GM21737 (cell line): Measurements from ENCODE around the gene MCUB.
"Not testable (repeated sequence)": the region's sequence is repeated elsewhere in the genome, so short reads cannot be mapped to it uniquely, and the experiment has no call there.

ENCODE experiments used
- ATAC-seq: cut with Tn5 transposase; IDR thresholded peaks from one replicate; pipeline ENCODE4 v1.9.1; 2021; ENCODE audit warnings: mild to moderate bottlenecking, moderate library complexity; ENCODE audit not compliant: unreplicated experiment

MCUB gene, protein sequence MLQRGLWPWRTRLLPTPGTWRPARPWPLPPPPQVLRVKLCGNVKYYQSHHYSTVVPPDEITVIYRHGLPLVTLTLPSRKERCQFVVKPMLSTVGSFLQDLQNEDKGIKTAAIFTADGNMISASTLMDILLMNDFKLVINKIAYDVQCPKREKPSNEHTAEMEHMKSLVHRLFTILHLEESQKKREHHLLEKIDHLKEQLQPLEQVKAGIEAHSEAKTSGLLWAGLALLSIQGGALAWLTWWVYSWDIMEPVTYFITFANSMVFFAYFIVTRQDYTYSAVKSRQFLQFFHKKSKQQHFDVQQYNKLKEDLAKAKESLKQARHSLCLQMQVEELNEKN

DNA sequence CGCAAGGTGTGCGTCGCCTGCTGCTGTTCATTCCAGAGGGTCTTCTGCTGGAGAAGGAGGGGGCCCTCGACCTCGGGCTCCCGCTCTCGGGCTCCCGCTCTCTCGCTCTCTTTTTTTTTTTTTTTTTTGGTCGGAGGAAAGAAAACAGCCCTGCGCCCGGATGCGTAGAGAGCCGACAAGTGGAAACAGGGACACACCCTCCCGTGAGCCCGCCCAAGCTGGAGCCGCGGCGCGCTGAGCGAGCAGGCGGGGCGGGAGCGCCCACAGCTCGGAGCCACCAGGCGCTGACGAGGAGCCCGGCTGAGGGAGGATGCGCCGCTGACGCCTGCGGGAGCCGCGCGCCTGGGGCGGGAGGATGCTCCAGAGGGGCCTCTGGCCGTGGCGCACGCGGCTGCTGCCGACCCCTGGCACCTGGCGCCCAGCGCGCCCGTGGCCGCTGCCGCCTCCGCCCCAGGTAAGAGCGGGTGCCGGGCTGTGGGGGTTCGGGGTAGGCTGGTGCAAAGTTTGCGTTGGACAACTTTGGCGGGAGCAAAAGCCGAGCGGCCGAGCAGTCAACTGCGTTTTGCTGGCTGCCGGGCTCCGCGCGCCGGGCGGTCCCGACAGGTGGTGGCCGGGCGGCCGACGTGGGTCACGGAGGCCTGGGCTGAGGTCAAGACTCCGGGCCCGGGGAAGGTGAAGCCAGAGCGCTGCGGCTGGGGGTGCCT is at the start of gene MCUB:
Gene MCUB (plus strand): TSS at position 264 of the 704 bp plus-strand sequence. CDS start 92 bp downstream, at position 356.
- peak; percentile 90 for ATAC-seq

DNA sequence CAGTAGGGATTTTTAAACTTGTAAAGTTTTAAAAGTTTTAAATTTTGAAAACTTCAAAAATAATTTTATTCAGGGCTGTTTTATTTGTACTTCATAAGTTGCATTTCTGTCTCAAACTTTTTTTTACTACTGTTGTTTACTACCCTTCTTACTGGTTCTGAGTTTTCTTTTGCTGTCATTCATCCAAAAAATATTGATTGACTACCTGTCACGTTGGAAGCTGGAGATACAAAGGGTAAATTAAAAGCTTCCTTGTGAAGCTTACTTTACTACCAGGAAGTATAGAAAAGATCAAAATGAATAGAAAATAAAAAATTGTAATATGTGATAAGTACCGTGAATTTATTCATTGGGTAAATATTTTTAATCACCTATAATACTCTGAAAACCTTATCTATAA is 49.4 kb upstream of the MCUB start:
- no peak for ATAC-seq

DNA sequence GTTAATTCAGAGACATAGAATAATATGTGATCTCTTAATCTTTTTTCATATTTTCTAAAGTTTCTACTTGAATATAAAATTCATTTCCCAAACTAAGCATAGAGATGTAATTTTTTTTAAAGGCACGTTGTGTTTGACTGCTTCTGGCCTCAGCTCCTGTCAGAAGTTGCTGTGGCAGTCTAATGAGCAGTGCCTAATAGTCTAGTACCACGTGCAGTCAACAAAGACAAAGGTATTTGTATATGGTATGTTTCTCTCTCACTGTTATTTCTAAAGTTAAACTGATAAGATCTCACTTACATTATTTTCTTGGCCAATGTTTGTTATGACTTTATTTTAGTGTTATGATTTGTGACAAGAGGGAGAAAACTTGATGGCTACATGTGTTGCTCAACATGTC is 48.6 kb upstream of the MCUB start:
- ATAC-seq = no peak

DNA sequence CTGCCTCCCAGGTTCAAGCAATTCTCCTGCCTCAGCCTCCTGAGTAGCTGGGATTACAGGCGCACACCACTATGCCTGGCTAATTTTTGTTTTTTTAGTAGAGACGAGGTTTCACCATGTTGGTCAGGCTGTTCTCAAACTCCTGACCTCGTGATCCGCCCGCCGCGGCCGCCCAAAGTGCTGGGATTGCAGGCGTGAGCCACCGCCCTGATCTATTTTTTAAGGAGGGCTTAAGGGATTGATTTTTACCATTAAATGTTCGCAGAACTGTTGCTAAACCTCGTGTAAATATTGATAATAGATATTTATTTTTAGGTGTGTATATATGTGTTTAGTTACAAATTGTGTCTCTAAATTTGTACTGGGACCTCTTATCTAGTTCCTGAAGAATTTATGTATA is 46.7 kb upstream of the MCUB start:
- ATAC-seq = not testable (repeated sequence)

DNA sequence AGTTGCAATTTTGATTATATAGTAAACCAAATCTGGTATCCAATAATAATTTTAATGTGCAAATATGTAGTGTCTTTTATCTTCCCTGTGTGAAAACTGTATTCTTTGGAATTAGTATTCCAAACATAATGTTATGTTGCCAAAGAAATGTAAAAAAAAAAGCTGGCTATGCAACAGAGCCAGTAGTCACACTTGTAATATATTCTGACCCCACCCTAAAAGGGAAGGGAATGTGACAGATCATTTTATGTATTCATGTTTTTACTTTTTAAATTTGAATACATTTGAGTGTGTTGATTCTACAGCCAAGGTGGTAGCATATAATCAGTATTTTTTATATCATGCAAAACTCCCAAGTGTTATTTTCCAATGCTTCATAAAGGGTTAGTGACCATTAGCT is 27.9 kb upstream of the MCUB start:
- ATAC-seq = no peak

DNA sequence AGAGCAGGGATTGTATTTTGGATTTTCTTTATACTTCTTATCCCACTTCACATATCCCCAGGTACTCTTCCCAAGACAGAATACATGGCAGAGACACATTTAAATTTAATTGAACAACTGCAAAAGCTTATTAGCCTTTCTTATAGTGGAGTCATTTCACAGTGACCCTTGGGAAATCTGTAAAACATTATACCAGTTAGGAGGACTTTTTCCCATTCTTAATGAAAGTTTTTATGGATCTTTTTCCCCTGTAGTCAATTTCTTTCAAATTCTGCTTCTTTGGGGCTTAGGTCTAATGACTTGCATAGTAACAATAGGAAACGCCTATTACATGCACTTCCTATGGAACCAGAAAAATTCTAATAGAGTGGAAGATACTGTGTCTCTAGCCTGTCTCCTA is 14.6 kb upstream of the MCUB start:
- no peak for ATAC-seq

DNA sequence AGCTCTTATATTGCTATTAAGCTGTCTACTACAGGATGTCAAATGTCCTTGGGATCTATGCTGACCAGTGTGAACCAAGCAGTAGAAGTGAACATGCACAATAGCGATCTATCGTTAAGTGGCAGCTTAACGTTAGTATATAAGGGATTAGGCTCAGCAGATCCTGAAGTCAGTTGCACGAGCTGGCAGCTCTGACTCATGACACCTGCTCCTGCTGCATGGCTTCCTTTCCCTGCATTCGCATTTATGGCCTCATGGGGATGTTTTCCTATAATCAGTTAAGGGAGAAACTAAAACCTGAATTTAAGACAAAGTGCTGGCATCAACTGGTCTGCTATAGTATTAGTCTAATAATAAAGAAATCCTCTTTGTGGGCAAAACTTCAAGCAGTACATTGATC is 12.7 kb upstream of the MCUB start:
- ATAC-seq = no peak

DNA sequence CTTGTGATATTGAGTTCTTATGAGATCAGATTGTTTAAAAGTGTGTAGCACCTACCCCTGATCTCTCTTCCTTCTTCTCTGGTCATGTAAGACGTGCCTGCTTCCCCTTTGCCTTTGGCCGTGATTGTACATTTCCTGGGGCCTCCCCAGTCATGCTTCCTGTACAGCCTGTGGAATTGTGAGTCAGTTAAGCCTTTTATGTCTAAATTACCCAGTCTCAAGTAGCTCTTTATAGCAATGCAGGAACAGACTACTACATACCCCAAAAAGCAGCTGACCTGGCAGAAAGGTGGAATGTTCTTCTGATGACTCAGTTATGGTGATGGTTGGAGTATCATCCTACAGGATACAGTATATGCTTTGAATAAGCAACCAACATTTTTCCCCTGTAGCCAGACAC is 11.4 kb upstream of the MCUB start:
- ATAC-seq = no peak

DNA sequence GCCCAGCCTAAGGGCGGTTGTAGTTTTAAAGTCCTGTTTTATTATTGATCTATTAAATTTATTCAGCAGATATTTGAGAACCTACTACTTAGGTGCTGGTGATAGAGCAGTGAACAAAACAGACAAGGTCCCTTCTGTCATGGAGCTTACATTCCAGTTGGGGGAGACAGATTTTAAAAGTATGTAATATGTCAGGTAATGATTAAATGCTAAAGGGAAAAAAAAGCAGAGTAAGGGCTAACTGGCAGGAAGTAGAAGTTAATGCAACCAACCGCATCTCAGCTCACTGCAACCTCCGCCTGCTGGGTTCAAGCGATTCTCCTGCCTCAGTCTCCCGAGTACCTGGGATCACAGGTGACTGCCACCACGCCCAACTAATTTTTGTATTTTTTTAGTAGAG is 7.8 kb upstream of the MCUB start:
- no peak for ATAC-seq

DNA sequence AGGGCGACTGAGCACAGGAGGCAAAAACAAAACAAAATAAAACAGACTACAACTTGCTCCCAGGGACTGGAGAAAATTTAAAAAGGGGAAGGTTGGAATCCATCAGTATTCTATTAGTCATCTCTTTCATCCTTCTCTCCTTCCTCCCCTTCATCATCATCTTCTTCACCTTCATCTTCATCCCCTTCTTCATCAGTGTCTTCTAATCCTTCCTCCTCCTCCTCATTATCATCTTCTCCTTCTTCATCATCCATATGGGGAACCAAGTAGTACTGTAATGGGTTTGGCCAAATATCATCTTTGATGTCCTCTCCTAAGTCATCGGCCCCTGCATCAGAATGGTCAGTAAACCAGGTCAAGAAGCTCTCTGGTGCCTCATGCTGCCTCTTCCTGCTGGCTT is 6.9 kb upstream of the MCUB start:
- no peak for ATAC-seq

DNA sequence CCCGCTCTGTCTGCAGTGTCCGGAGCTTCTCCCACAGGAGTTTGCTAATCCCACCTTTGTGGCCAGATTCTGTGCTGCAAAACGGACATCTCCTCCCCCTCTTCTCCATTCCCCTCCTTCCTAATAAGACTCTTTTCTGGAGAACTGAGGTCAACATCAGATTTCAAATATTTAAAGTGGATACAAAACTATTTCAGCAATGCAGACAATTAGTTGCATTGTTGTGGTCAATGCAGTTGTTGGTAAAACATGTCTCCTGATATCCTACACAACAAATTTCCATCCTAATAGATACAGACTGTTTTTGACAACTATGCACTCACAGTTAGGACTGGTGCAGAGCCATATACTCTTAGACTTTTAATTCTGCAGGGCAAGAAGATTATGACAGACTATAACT is 5.1 kb upstream of the MCUB start:
- ATAC-seq = no peak

DNA sequence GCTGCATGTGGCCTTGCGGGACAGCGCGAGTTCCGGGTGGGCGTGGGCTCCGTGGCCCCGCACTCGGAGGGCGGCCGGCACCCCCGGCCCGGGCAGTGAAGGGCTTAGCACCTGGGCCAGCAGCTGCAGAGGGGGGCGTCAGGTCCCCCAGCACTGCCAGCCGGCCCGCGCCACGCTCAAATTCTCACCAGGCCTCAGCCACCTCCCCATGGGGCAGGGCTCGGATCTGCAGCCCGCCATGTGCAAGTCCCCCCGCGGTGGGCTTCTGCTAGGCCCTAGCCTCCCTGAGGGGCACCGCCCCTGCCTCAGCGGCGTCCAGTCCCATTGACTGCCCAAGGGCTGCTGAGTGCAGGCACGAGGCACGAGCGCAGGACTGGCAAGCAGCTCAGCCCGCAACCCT is 2.6 kb upstream of the MCUB start:
- no peak for ATAC-seq

DNA sequence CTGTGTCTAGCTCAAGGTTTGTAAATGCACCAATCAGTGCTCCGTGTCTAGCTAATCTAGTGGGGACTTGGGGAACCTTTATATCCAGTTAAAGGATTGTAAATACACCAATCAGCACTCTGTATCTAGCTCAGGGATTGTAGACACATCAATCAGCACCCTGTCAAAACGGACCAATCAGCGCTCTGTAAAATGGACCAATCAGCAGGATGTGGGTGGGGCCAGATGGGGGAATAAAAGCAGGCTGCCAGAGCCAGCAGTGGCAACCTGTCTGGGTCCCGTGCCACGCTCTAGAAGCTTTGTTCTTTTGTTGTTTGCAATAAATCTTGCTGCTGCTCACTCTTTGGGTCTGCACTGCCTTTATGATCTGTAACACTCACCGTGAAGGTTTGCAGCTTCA is 2.0 kb upstream of the MCUB start:
- ATAC-seq = not testable (repeated sequence)

DNA sequence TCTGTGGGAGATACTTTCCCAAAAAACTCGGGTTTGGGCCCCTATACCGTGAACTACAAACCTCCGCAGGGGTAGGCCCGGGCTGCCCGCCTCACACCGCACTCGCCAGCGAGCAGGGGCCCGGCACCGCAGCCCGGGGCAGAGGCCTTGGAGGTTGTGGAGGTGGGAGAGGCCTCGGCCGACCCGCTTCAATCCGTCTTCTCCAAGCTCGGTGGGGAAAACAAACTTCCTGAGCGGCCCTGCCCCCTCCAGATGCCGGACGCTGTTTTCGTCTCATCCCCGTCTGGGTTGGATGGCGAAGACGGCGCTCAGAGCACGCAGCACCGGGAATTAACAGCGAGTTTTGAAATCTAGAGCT is 442 bp upstream of the MCUB start:
- peak; percentile 25 for ATAC-seq

DNA sequence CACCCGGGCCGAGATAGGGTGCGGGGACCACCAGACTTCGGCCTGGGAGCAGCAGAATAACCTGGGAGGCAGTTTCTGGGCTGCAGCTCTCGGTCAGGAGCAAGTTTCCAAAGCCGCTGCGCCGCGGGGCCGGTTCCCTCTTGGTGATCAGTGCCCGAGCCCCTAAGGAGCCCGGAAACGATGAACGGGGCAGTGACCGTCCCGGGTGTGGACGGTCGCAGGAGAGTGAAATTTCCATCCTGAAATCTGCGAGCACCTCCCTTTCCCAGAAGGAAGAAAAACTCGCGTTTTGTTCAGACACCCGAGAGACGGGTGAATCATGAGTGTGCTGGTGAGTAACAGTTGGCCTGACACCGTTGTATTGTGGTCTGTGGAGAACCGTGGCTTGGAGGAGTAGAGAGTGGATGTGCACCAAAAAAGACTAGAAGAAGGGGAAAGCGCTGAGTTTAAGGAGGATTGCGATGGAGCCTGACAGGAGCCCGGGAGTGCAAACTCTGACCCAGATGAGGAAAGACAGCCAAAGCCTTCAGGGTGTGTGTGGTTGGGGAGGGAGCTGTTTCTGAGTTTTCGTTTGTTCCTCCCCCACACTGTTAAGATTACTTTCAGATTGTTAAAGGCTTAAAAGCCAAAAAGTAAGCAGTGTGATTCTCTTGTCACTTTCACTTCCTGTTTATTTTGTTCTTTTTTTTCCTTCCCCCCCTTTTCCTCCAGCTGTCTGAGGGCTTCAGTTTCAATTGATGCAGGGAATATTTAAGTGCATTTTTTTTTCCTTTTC is 828 bp downstream of the MCUB start:
- ATAC-seq = peak; percentile 58

DNA sequence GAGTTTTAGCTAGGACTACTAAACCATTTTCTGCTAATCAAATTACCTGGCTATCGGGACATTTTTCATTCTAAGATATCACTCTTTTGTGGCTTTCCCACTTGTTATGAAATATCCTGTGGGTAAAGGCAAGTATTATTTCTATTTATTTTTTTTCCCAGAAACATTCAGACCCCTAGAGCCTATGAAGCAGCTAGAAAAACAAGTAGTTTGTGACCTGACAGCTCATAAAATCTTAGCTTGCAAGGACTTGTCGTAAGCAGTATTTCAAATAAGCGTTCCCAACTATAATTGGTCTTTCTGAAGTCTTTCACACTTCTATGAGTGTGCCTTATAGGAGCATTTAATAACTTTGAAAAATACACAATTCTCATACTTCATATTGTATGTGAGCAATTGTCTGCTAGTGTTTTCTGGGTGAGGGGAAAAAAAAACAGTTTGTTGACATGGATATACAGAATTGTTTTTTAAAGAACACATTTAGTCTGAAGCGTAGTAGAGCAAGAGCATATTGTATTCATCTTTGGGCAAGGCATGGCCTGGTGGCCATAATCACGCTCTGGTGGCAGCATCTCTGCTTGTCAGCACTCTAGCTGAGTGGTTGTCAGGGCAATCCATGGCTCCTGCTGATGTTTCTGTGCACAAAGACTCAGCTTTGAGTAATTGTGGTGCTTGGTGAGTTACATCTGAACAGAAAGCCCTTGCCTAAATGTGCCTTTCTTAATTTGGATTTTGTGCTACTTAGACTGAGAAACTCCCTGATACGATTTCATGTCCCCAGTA is 2.6 kb downstream of the MCUB start:
- no peak for ATAC-seq

DNA sequence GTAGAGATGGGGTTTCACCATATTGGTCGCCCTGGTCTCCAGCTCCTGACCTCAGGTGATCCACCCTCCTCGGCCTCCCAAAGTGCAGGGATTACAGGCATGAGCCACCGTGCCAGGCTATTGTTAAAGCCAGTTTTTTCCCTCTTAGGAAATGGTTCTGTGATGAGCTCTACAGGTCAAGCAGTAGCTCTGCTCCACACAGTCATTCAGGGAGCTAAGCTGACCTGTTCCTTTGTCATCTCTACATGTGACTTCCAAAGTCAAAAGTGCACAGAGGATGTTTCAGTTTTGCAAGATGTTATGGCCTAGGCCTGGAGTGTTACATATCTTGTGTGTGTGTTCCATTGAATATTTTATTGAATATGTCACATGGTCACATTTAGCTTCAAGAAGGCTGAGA is 11.4 kb downstream of the MCUB start:
- ATAC-seq = no peak

DNA sequence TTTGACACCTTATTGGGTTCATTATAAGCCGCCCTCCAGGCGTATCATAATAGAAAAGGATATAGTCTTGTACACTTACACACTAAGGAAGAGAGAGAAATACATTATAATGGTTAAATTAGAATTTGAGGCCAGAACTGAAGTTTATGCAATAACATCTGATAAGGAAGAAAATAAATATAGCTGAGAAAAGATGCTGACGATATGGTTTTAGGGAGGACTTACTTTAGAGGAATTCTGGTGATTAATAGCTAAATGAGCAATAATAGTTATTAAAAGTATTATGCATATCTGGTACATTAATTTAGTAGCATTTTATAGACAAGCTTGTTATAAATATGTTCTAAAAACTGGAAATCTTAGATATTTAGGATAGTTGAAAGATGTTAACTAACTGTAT is 12.1 kb downstream of the MCUB start:
- ATAC-seq = no peak

DNA sequence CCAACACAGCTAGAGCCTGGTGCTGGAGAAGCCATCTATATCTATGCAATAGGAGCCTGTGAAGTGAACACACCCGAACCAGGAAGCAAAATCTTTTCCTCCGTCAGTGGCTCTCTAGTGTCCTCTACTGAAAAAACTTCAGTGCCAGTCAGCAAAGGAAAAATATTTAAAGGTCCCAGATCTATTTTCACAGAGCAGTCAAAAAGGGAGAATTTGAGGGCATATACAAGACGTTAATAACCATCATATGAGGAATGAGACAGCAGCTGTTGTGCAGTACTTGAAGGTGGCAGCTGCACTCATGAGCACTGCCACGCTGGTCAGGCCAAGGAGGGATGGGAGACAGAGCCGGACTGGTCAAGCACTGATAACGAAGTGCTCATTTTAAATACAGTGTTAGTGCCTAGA is 14.4 kb downstream of the MCUB start:
- no peak for ATAC-seq

DNA sequence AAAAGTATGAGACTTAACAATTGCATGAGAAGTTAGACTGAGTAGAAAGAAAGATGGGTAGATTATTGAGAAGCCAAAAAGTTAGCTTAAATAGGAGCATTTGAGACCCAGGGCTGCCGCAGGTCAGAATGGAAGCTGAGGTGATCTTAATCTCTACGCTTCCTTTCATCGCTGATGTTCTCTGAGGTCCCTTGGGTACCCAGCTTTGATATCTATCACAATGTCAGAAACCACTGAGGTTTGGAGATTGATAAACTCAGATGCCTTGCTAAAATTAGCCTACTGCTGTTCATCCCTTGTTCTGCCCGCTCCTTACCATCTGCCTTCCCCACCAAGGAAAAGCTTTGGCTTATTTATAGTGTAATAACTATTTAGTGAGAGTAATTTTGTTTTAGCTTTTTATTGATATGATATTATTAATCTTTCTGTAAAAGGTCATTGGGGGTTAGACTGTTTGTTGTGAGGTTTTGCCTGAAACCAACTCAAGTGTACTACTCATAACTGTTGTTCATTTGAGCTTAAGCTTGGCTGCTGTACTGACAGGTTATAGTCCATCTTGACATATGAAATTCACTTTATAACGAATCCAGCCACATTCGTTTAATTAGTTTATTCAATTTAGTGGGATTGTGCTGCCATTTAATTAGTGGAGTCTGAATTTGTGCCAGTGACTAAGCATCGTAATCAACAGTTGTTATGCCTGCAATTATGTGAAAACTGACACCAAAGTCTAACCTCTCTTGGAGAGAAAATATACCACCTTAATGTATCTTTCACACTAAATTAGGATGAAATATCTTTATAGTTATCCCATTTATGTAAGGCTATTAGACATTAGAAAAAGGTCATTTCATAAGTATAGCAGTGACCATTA is 15.1 kb downstream of the MCUB start:
- no peak for ATAC-seq
